ENCODE results near the gene FKBP5.

- TF ChIP-seq POLR2A (IDR thresholded peaks at IDR 0.05) (no peak), CTCF (IDR thresholded peaks at IDR 0.05) (no peak)
Observed at GRCh38 chr6:35587167-35587566, 101.5 kb downstream of the FKBP5 start.

Data from stomach (tissue), 4 donors.